ENCODE data around the gene OR1J4. TPM values are rescaled to one million over a fixed set of nuclear protein-coding genes. Genes with fewer than 3 reads are reported as not detected.
"Not testable (repeated sequence)": the region's sequence is repeated elsewhere in the genome, so short reads cannot be mapped to it uniquely, and the experiment has no call there.

The OR1J4 gene
- total and polyA plus RNA-seq, 4 donors: not detected

DNA sequence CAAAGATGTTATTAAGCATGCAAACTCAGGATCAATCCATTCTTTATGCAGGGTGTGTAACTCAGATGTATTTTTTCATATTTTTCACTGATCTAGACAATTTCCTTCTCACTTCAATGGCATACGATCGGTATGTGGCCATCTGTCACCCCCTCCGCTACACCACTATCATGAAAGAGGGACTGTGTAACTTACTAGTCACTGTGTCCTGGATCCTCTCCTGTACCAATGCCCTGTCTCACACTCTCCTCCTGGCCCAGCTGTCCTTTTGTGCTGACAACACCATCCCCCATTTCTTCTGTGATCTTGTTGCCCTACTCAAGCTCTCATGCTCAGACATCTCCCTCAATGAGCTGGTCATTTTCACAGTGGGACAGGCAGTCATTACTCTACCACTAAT, 435 bp downstream of the OR1J4 start:
- DNase-seq (ENCODE audit: low read depth in 4 of 6, low spot score in 6 of 6): no peak
- Histone ChIP-seq H3K36me3 (ENCODE audit: control insufficient read depth, insufficient read depth, low read length) (no peaks in the 10 kb centered on the region), H3K4me1 (ENCODE audit: control insufficient read depth, insufficient read depth, low read length) (no peaks in the 10 kb centered on the region), H3K27me3 (ENCODE audit: control insufficient read depth, insufficient read depth, low read length) (no peaks in the 10 kb centered on the region), H3K9me3 (ENCODE audit: control insufficient read depth, insufficient read depth, low read length) (no peaks in the 10 kb centered on the region), H3K27ac (ENCODE audit: low read depth, low read length) (no peak overlapping the region), H3K4me3 (ENCODE audit: low read depth, low read length) (no peak overlapping the region)
- 94% methylated on average over 3 of the region's 3 CpGs for WGBS (ENCODE audit: insufficient coverage)

DNA sequence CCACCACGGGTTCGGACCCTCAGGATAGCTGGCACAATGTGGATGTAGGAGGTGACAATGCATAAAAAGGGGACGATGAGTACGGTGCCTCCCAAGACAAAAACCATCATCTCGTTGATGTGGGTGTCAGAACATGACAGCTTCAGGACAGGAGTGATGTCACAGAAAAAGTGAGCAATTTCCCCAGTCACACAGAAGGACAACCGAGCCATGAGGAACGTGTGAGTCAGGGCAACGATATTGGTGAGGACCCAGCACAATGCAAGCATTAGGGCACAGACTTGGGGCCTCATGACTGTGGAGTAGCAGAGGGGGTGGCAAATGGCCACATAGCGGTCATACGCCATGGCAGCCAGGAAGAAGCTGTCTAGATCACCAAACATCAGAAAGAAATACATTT, 7.7 kb downstream of the OR1J4 start:
- H3K27me3 ChIP-seq (ENCODE audit: control insufficient read depth, insufficient read depth, low read length): no peaks in the 10 kb centered on the region
- H3K36me3 ChIP-seq (ENCODE audit: control insufficient read depth, insufficient read depth, low read length): no peaks in the 10 kb centered on the region
- WGBS (ENCODE audit: insufficient coverage): 85% methylated on average over 6 of the region's 10 CpGs
- no peak overlapping the region for H3K4me3 ChIP-seq (ENCODE audit: low read depth, low read length)
- no peak for DNase-seq (ENCODE audit: low read depth in 4 of 6, low spot score in 6 of 6)
- H3K9me3 ChIP-seq (ENCODE audit: control insufficient read depth, insufficient read depth, low read length): no peaks in the 10 kb centered on the region
- H3K27ac ChIP-seq (ENCODE audit: low read depth, low read length): no peak overlapping the region
- H3K4me1 ChIP-seq (ENCODE audit: control insufficient read depth, insufficient read depth, low read length): no peaks in the 10 kb centered on the region

DNA sequence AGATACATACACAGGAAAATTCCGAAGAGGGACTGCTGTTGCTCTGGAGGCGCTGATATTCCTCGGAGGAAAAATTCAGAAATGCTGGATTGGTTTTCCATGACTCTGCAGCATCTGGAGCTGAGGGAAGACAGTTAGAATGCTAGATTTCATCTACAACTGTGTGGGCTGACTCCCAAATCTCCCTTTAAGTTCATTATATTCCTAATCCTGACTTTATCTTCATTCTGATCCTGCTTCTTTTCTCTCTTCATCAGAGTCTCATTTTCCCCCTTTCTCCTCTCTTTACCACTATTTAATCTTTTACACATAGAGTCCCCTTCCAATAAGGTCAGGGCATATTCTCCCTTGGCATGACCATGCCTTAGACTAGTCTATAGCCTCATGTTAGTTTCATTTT, 8.3 kb downstream of the OR1J4 start, which contains the start of gene OR1N1:
Gene OR1N1, minus strand, starts transcription at position 101 of the 400 bp plus-strand sequence. Its CDS starts 0 bp downstream, at position 101.
- Histone ChIP-seq H3K4me3 (ENCODE audit: low read depth, low read length) (no peak within 1 kb of the TSS), H3K36me3 (ENCODE audit: control insufficient read depth, insufficient read depth, low read length) (no peaks in the 10 kb centered on the region), H3K9me3 (ENCODE audit: control insufficient read depth, insufficient read depth, low read length) (no peaks in the 10 kb centered on the region), H3K4me1 (ENCODE audit: control insufficient read depth, insufficient read depth, low read length) (no peaks in the 10 kb centered on the region), H3K27ac (ENCODE audit: low read depth, low read length) (no peak within 1 kb of the TSS), H3K27me3 (ENCODE audit: control insufficient read depth, insufficient read depth, low read length) (no peaks in the 10 kb centered on the region)
- DNase-seq (ENCODE audit: low read depth in 4 of 6, low spot score in 6 of 6): no peak
- 84% methylated on average over 3 of the region's 3 CpGs for WGBS (ENCODE audit: insufficient coverage)

DNA sequence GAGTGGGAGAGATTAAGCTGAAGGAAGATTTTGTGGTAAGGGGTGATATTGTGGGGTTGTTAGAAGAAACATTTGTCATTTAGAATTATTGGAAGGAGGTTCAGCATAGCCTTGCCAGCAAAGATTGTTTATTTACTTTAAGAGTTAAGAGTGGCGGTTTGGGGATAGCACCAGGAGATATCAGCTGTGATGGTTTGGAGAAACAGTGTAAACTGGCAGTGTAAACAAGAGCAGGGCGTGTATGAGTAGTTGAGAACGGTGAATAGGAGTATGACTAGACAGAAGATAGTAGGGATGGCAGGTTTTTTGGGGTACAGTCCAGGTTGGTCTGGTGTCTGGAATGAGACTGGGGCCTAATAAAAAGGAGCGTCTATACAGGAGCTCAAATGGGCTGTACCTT, 12.2 kb downstream of the OR1J4 start:
- 81% methylated on average over 4 of the region's 4 CpGs for WGBS (ENCODE audit: insufficient coverage)
- not testable (repeated sequence) for H3K36me3 ChIP-seq (ENCODE audit: control insufficient read depth, insufficient read depth, low read length); H3K27ac ChIP-seq (ENCODE audit: low read depth, low read length); DNase-seq (ENCODE audit: low read depth in 4 of 6, low spot score in 6 of 6); H3K4me3 ChIP-seq (ENCODE audit: low read depth, low read length); H3K4me1 ChIP-seq (ENCODE audit: control insufficient read depth, insufficient read depth, low read length); H3K27me3 ChIP-seq (ENCODE audit: control insufficient read depth, insufficient read depth, low read length); H3K9me3 ChIP-seq (ENCODE audit: control insufficient read depth, insufficient read depth, low read length)

DNA sequence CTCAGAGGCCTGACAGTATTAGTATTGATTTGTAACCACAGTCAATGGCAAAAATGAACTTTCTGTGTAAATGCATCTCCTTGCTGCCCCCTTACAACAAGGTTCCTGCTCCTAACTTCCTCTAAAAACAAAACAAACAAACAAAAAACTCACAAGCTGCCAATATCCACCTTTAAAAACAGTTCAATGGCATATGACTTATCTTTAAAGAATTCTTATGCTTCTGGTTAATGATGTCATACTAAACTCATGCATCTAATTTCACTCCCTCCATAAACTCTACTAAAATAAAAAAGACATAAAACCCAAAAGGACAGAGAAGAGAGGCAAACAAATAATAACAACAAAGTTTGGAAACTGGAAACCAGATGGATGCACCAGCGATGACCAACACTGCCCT, 17.2 kb downstream of the OR1J4 start:
- Histone ChIP-seq H3K27ac (ENCODE audit: low read depth, low read length) (no peak overlapping the region), H3K4me1 (ENCODE audit: control insufficient read depth, insufficient read depth, low read length) (no peaks in the 10 kb centered on the region), H3K4me3 (ENCODE audit: low read depth, low read length) (no peak overlapping the region), H3K27me3 (ENCODE audit: control insufficient read depth, insufficient read depth, low read length) (no peaks in the 10 kb centered on the region), H3K36me3 (ENCODE audit: control insufficient read depth, insufficient read depth, low read length) (no peaks in the 10 kb centered on the region), H3K9me3 (ENCODE audit: control insufficient read depth, insufficient read depth, low read length) (no peaks in the 10 kb centered on the region)
- whole genome bisulfite sequencing (ENCODE audit: insufficient coverage): no CpG with 5 or more reads among the region's 1 CpG
- DNase-seq (ENCODE audit: low read depth in 4 of 6, low spot score in 6 of 6): no peak

DNA sequence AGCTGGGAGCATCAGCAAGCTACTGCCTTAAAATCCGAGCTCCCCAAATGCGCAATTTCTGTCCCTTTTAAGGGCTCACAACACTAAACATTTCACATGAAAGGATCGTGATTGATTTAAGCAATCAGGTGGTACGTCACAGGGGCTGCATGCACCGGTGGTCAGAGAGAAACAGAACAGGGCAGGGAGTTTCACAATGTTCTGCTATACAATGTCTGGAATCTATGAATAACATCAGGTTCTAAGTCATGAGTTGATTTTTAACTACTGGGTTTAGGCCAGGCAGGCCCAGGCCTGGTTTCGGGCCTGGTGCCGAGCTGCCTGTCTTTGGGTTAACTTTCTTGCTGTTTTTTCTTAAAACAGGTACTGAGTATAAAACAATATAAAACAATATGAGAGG, 18.1 kb downstream of the OR1J4 start:
- H3K4me3 ChIP-seq (ENCODE audit: low read depth, low read length); H3K27me3 ChIP-seq (ENCODE audit: control insufficient read depth, insufficient read depth, low read length); DNase-seq (ENCODE audit: low read depth in 4 of 6, low spot score in 6 of 6); H3K36me3 ChIP-seq (ENCODE audit: control insufficient read depth, insufficient read depth, low read length); H3K27ac ChIP-seq (ENCODE audit: low read depth, low read length); H3K9me3 ChIP-seq (ENCODE audit: control insufficient read depth, insufficient read depth, low read length); H3K4me1 ChIP-seq (ENCODE audit: control insufficient read depth, insufficient read depth, low read length): not testable (repeated sequence)
- no CpG with 5 or more reads among the region's 7 CpGs for WGBS (ENCODE audit: insufficient coverage)

DNA sequence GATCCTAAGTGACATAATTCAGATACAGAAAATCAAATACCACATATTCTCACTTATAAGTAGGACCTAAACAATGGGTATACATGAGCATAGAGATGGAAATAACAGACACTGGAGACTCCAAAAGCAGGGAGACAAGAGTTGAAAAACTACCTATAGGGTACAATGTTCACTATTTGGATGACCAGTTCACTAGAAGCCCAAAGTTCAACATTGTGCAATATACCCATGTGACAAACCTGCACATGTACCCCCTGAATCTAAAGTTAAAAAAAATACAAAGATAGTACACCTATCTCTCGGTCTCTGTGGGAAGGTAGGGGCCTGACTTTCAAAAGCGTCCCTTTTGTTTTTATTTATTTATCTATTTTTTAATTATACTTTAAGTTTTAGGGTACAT, 19.8 kb downstream of the OR1J4 start:
- no CpG with 5 or more reads among the region's 2 CpGs for WGBS (ENCODE audit: insufficient coverage)

DNA sequence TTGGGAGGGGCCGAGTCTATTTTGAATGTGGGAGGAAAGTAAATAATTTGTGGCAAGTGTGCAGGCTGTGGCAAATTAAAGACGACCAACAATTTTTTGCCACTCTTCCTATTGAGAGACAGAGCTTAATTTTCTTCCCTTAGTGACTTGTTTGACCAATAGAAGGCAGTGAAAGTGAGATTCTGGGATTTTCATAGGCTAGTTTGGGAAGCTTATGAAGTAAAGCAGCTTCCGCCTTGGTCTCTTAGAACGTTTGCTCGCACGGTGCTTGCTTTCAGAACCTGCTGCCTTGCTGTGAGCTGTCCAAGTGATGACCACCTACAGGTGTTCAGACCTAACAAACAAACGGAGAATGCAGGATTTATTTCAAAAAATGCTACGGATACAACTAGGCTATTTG, 27.3 kb downstream of the OR1J4 start:
- Histone ChIP-seq H3K4me1 (ENCODE audit: control insufficient read depth, insufficient read depth, low read length) (no peaks in the 10 kb centered on the region), H3K27ac (ENCODE audit: low read depth, low read length) (no peak overlapping the region), H3K36me3 (ENCODE audit: control insufficient read depth, insufficient read depth, low read length) (no peaks in the 10 kb centered on the region), H3K9me3 (ENCODE audit: control insufficient read depth, insufficient read depth, low read length) (no peaks in the 10 kb centered on the region), H3K27me3 (ENCODE audit: control insufficient read depth, insufficient read depth, low read length) (no peaks in the 10 kb centered on the region), H3K4me3 (ENCODE audit: low read depth, low read length) (no peak overlapping the region)
- WGBS (ENCODE audit: insufficient coverage): 42% methylated on average over 5 of the region's 8 CpGs
- DNase-seq (ENCODE audit: low read depth in 4 of 6, low spot score in 6 of 6): no peak

More for the DNA sequence above, 19.8 kb downstream of the OR1J4 start:
- Histone ChIP-seq H3K9me3 (ENCODE audit: control insufficient read depth, insufficient read depth, low read length) (no peaks in the 10 kb centered on the region), H3K27ac (ENCODE audit: low read depth, low read length) (no peak overlapping the region), H3K4me3 (ENCODE audit: low read depth, low read length) (no peak overlapping the region), H3K36me3 (ENCODE audit: control insufficient read depth, insufficient read depth, low read length) (no peaks in the 10 kb centered on the region), H3K27me3 (ENCODE audit: control insufficient read depth, insufficient read depth, low read length) (no peaks in the 10 kb centered on the region), H3K4me1 (ENCODE audit: control insufficient read depth, insufficient read depth, low read length) (no peaks in the 10 kb centered on the region)
- DNase-seq (ENCODE audit: low read depth in 4 of 6, low spot score in 6 of 6): no peak

DNA sequence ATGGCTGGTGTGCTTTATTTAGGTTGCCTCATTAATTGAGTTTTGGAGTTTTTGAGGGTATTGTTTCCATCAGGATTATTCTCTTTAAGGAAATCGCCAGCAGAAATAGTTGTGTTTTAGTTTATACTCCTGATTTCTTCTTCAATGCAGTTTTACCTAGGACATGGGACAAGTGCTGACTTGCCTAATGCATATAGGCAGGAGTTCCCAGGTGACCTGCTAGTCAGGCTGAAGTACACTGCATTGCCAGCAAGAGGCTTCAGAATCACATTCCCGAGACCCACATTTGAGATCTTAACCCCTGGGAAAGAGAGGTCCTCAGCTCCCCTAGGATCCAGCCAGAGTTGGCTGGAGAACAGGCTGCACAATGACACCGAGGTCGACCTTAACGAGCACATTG, 32.4 kb downstream of the OR1J4 start:
- no peaks in the 10 kb centered on the region for H3K9me3 ChIP-seq (ENCODE audit: control insufficient read depth, insufficient read depth, low read length)
- 43% methylated on average over 2 of the region's 5 CpGs for WGBS (ENCODE audit: insufficient coverage)
- no peak for DNase-seq (ENCODE audit: low read depth in 4 of 6, low spot score in 6 of 6)

DNA sequence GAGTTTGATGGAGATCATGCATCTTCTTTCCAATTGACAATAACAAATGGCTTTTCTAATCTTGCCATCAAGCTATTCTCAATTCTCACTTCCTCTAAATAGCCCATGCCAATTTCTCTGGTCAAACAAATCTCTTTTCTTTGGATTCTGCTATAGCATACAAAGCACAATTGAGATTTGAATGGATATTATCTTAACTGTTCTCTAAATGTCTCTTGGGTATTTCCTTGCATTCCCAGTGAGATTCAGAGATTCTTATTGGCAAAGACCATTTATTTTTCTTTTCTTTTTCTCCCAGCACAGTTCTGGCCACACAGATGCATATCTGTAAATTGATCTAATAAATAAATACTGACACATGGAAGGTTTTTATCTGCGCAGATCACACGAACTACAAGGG, 33.9 kb downstream of the OR1J4 start, which contains the start of gene OR1N2:
Gene OR1N2, plus strand, starts transcription at position 301 of the 400 bp plus-strand sequence. CDS start 100 bp downstream, outside the sequence.
- no peak within 1 kb of the TSS for H3K27ac ChIP-seq (ENCODE audit: low read depth, low read length)
- 80% methylated on average over 1 of the region's 2 CpGs for WGBS (ENCODE audit: insufficient coverage)
- no peaks in the 10 kb centered on the region for H3K4me1 ChIP-seq (ENCODE audit: control insufficient read depth, insufficient read depth, low read length)
- no peak for DNase-seq (ENCODE audit: low read depth in 4 of 6, low spot score in 6 of 6)
- H3K36me3 ChIP-seq (ENCODE audit: control insufficient read depth, insufficient read depth, low read length): no peaks in the 10 kb centered on the region
- H3K4me3 ChIP-seq (ENCODE audit: low read depth, low read length): no peak within 1 kb of the TSS
- no peaks in the 10 kb centered on the region for H3K9me3 ChIP-seq (ENCODE audit: control insufficient read depth, insufficient read depth, low read length)
- peaks cover 2% of the 10 kb centered on the region for H3K27me3 ChIP-seq (ENCODE audit: control insufficient read depth, insufficient read depth, low read length)

More for the DNA sequence above, 32.4 kb downstream of the OR1J4 start:
- no peak overlapping the region for H3K4me3 ChIP-seq (ENCODE audit: low read depth, low read length)
- H3K4me1 ChIP-seq (ENCODE audit: control insufficient read depth, insufficient read depth, low read length): no peaks in the 10 kb centered on the region
- H3K27ac ChIP-seq (ENCODE audit: low read depth, low read length): no peak overlapping the region
- H3K36me3 ChIP-seq (ENCODE audit: control insufficient read depth, insufficient read depth, low read length): no peaks in the 10 kb centered on the region
- peaks cover 2% of the 10 kb centered on the region for H3K27me3 ChIP-seq (ENCODE audit: control insufficient read depth, insufficient read depth, low read length)

Data from spinal cord (tissue), 10 donors.